HG03135 (cell line): ENCODE data around the gene AOPEP.

Source experiments
- ATAC-seq: cut with Tn5 transposase; IDR thresholded peaks from one replicate; pipeline ENCODE4 v1.9.1; 2021; ENCODE audit warnings: mild to moderate bottlenecking, moderate library complexity; ENCODE audit not compliant: unreplicated experiment

AOPEP gene

DNA sequence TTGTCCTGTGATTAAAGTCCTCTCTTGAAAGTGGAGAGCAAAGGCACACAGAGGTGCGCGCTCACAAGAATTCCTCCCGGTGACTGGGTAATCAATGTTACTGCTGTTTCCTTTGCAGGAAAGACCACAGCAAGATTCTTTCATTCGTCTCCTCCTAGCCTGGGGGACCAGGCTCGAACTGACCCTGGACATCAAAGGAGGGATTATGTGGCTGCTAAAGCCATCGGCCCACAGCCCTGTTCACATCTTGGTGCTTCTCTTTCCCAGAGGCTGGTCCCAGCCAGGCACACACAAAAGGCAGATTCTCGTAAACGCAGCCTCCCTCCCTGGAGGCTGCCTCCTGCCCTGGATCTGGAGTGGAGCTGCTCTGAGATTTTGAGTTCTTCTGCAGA, 360.1 kb downstream of the AOPEP start:
- no peak for ATAC-seq

DNA sequence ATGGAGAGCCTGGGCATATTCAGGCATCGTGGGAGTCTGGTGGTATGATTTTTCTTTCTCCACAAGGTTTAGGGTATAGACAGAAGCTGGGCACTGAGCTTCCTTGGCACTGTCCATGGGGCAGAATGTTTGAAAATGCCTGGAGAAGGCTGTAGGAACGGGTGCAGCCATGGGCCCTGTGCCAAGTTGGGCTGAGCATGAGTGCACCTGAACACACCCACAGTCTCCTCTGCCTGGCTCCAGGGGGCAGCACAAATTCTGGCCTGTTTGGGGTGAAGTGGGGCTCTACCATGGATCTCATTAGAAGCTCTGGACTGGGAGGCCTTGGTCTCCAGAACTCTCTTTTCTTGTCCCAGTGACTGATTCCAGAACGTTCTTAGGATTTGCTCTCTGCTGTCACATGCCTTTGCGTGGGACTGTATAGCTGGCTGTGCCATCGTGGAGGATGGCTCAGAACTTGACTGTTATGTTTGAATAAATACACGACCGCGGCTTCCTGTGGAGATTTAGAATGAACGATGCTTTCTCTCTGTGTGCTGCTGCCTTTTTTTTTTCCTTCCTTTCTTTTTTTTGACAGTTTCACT, 361.3 kb downstream of the AOPEP start:
- ATAC-seq, result no peak

DNA sequence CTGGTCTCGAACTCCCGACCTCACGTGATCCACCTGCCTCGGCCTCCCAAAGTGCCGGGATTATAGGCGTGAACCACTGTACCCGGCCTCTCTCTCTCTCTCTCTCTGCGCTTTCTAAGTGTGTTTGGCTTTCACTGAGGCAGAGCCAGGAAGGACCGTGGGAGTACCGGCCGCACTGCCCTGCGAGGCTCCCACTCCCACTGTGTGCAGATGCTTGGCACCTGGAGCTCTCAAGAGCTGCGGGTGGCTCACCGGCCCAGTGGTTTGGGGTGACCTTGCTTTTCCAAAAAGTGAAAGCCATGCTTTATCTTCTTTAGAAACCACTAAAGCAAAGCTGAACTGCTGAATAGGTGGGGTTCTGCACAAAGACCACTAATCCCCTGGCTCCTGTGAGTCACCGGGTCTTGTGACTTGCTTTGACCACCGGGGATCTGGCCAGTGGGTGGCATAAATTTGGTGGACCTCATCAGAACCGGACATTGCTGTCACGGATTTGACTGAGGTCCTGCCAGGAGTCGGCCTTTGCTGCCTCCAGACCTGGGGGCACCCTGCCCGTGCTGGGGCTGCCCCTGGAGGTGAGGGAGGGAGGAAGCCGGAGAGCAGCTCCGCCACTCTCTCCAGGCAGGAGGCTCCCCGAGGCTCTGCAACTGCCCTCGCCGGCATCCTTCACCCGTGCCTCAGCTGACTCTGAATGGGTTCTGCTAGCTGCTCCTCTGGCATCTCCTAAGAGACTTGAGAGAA, 362.1 kb downstream of the AOPEP start:
- ATAC-seq, result no peak

DNA sequence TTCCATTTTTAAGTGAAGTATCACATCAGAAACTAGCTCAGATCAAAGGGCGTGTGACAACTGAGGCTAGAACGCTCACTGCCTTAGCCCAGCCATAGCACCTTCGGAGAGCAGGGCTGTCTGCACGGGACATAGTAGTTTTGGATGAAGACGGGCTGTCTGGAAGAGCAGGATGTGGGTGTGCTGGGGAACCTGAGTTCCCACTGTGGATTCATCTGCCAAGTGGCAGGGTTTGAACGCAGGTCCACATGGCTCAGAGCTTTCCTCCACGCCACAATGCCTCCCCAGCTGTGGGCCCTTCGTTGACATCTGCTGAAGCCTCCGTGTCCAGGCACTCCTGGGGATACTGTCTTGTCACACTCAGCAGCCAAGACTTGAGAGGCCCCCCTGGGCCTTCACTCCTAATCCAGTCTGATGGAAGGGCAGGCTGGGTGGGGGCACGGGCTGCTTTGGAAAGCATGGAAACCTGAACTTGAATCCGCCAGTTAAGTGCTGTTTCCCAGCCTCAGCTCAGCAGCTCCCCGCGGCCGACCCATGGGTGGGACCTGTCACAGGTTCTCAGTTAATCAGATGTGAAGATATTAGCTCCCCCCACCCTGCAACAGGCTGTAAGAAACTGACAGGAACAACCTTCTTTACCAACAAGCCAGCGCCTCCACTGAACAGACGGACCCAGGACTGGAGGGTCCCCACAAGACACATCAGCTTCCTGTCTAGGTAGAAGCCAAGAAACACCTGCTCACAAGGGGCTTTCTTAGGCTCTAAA, 362.9 kb downstream of the AOPEP start:
- no peak for ATAC-seq

DNA sequence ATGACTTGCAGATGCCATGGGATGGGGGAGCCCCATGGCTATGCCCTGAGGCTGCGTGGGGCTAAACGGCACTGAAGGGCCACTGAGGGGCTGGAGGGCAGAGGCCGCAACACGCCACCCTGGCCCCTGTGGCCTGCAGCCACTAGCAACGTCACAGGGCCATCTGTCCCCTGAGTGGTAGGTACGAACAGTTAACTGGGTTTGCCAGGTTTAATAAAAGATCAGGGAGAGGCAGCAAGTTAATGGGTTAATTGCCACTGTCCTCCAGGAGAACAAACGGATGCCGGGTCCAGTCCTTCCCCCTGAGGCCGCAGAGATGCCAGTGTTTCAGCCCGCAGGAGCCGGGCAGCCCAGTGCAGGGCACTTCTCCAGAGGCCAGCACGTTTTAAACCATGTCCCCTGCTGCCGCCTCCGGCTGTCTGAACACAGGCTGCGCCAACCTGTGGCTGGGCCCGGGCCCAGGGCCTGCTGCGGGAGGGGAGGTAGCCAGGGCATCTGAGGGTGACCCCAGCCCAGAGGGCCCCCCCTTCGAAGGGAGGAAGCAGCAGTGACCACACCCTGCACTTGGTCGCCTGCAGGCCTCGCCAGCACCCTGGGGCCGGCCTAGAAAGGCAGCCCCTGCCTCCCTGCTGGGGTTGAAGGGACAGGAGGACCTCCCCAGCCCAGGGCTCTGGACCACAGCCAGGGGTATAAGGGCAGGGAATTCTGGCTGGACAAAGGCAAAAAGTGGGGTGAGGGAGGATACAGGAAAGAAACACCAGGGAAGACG, 363.7 kb downstream of the AOPEP start:
- ATAC-seq, result no peak

DNA sequence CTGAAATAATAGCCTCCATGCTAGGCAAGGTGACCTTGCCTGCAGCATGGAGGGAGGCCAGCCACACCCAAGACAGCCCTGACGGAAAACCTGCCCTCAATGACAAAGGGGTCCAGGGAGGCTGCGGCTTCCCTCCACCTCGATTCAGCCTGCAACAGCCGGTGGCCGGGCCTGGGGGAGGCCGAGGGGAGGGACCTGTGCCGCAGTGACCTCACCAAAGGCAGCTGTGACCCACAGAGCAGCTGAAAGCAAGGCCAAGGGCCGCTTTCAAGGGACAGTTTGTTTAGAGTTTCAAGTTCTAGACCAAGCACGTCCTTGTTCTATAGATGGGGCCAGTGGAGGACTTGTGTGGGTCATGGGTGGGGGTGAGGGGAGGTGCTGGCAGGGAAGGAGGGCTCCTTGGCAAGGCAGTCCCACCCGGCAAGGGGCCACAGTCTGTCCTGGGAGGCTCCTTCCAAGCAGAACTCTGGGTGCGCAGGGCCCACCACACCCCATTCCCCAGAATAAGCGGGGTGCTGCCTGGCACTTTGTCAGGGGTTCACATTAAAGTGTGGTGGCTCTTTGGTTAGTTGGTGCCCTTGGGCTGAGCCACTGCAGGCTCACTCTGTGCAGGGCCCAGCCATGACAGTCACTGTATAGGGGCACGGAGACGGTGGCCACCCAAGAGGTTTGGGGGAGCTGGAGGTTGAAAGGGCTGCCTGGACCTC, 364.5 kb downstream of the AOPEP start:
- no peak for ATAC-seq

DNA sequence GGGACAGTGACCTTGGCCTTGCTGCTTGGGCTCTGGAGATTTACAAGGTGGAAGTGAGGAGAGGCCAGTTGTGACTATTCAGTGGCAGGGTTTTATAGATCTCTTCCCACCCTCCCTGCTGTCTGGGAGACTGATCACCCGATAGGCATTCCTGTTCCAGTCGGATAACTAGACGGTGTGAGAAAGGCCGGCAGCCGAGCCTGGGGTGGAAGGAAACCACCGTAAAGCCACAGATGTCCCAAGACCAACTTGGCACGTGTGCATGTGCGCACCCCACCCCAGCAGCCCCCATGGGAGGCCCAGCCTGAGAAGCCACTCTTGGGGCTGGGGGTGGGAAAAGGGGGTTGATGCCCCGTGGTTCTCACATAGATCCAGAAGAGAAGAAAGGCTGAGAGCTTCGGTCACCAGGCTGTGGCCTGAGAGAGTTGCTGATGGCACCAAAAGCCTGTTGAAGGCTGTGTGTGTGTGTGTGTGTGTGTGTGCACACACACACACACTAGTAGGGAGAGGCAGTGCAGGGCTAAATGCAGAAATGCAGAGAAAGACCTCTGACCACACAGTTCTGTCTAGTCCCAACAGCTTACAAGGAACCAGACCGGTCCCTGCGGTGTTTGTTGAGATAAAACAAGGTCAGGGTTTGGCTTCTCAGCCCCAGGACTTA, 365.2 kb downstream of the AOPEP start:
- ATAC-seq, result no peak

DNA sequence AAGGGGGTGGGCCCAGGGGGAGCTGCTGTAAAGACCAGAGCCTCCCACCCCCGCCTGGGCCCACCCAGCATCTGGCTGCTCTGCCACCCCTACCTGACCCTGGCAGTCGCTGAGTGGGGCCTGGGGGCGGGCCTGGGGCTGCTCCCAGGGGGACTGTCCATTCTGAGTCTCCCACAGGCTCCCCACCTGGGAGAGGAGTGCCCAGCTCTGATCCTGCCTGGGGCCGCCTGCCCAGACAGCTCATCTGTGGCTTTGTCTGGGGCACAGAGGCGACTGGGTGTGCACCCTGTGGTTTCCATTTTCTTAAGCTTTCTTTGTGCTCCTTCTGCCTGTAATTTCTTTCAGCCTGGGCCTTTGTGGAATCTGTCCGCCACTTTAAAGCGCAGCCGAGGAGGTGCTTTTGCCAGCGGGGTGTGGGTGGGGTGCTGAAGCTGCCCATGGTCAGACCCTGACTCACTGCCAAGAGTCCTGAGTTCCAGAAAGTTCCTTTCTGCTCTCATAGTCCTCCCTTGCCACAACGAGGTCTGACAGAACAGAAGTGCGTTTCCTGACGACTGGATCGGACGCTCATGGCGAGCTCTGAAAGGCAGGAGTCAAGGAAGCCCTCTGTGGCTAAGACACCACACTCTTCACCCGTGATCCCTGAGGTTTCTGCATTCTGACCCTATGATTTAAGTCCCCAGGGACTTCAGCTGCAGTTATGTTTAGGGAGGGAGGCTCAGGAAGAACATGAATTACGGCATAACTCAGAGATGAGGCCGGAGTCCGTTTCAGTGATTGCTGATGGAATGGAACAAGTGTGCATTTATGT, 366.0 kb downstream of the AOPEP start:
- ATAC-seq, result no peak

DNA sequence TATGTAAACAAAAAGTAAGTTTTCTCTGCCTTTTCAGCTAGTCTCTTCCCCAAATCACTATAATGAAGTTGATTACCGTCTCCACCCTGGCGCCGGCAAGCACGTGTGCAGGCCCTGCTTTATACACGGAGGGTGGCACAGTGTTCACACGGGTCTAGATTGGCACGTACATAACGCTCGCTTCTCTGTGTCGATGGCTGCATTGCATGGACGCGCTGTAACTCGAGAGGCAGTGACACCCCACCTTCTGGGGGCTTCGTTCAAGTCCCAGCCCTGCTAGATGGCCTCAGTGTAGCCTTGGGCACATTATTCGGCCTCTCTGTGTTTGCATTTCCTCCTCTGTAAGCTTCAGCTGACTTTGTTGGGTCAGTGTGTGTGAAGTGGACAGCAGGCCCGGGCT, 367.1 kb downstream of the AOPEP start:
- ATAC-seq, result no peak

DNA sequence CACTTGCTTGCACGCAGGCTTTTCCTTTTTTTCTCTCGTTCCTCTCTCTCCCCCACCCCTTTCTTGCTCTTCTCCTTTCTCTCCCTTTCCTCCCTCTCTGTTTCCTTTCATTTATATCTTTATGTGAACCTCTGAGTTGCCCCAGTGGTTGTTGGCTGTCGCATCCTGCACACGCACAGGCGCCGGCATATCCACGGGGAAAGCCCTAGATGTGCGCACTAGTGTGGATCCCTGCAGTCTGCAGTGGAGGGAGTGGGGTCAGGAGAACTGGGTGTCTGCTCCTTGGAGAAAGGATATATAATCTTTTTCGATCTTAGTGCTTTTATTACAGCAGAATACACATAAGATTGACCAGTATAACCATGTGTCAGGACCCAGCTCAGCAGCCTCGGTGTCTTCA, 367.5 kb downstream of the AOPEP start:
- no peak for ATAC-seq

DNA sequence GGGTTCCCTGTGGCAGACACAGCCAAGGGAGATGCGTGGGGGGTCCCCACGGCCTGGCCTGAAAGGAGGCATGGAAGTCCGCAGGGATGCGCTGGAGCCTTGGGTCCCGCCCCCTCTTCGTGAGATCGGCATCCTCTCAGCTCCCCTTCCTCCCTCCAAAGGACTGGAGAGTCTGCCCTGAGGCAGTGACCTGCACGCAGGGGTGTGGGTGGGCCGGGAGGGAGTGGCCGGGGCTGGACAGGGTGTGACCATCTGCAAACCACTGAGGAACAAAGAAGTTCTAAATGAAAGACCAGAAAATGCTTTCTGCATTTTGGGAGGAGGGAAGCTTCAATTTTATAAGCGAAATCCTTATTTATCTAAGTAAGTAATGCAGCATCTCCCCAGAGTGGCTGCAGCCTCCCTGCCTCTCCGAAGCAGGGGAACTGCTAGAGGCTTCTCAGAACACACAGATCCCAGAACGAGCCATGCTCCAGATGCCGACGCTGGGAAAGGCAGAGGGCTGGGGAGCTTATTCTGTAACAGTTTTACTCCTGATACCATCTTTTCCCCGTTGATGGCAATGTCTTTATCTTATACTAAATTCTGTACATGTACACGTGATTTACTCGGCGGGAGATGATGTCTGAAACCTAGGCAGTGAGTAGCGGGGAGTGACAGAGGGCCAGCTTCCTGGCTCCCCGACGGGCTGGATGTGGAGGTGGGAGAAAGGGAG, 369.3 kb downstream of the AOPEP start:
- ATAC-seq, result no peak

DNA sequence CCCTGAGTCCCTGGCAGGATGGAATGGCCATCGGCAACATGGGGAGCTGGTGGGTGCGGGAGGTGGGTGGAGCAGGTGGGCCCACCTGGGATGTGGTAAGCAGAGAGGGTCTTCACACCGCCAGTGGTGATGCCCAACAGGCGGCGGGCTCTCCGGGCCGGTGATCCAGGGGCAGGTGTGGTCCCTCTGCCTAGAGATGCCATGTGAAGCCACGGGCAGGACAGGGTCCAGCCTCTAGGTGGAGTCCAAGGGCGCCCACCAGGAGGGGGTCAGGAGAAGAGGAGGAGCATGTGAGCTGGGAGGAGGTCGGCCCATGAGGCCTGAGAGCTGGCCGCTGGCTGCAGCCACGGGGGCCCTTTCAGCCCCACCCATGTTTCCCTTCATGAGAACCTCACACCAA, 369.9 kb downstream of the AOPEP start:
- no peak for ATAC-seq

DNA sequence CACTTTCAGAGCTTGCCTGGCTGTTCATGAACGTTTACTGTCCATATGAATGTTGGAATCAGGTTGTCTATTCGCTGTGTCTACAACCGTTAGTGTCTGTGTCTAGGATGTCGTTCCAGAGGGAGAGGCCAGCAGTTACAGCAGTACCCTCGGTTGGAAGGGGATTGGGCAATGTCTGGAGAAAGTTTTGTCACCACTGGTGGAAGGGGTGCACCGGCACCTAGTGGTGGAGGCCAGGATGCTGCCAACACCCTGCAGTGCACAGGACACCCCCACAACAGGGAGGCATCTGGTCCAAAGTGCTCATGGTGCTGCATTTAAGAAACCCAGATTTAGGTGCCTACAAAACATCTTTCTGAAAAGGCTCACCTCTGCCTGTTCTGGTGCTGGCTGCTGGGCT, 370.3 kb downstream of the AOPEP start:
- ATAC-seq, result no peak

DNA sequence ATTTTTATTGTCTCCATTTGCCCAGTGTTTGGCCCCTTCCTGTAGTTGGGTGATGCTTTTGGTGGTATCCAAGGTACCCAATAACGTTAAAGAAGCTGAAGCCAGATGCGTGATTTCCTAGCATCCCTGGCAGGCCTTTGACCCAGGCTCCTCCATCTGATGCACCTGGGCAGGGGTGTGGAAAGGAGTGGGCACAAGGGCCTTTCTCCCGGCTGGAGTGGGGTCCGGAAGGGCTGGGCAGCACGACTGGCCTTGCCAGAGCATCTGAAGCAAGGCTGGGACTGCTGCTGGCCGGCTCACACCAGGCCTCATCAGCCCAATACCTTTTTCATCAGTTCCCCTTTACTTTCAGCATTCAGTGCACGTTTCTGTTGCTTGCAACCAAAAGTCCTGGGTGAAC, 370.8 kb downstream of the AOPEP start:
- ATAC-seq, result no peak

DNA sequence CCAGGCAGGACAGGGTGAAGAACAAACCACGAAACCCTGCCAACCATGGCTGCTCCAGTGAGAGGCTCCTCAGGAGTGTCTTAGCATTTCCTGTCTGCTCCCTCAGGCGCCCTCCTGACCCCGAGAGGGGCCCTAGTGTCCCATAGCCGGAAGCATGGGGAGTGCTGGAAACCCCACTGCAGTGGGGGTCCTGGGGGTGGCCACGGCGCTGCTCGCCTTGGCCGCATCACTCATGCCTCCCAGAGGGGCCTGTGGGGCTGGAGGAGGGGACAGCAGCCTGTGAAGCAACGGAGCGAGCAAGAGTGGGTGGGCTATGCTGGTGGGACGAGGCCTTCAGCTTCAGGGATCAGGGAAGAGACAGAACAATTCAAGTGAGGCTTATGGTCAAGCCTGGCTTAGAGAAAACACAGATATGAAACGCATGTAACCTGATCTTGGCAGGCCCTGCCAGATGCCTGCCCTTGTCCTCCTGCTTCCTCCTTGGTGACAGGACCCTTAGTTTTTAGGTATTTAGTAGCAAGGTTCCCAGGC, 372.0 kb downstream of the AOPEP start:
- no peak for ATAC-seq

DNA sequence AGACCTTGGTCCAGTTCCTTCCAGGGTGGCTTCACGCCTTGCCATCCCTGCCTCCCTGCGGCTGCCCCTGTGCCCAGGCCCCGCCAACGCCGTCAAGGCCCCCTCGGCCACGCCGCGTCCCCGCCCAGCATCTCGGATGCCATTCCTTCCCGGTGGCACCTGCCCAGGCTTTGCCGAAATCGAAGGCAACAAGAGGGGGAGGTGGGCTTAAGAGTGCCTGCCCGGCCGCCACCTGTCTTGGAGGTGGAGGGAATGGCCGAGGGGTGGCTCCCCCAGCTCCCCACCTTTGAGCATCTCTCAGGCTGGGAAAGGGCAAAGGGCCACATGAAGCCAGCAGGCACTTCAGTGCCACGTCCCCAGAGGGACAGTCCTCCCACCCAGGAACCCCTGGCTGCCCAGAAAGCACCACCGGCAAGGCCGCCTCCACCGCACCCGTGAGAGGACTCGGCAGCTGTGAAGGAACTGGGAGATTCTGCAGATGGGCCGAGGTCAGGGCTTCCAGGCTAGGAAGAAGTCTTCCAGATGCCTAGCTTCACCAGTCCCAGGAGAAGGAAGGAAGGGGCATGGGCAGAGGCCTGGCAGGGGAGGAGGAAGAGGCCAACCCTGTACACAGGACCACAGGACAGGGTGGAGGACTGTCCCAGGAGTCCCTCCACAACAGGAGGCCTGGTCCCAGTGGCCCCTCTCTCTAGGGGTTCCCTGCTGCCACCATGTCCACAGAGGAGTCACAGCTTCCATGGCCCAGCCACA, 373.0 kb downstream of the AOPEP start:
- no peak for ATAC-seq

DNA sequence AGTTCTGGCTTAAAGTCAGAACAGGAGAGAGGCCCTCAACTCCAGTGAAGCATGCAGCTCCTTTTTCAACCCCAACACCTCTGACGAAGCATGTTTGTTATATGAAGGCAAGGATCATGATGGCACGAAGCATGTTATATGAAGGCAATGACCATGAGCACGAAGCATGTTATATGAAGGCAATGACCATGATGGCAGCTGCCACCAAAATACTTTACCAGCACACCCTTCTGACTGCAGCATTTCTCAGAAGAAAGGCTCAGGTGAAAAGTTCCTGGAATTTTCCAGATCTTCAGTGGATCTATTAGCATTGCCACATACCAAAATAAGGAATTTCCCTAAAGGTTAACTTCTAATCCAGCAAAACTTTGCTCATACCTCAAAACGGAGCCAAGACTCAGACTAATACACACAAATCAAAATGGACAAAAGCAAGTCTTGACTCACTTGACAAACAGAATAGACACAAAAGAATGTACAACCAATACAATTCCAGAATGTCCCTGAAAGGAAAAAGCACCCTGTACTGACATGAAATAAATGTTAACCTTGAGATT, 373.6 kb downstream of the AOPEP start:
- no peak for ATAC-seq

DNA sequence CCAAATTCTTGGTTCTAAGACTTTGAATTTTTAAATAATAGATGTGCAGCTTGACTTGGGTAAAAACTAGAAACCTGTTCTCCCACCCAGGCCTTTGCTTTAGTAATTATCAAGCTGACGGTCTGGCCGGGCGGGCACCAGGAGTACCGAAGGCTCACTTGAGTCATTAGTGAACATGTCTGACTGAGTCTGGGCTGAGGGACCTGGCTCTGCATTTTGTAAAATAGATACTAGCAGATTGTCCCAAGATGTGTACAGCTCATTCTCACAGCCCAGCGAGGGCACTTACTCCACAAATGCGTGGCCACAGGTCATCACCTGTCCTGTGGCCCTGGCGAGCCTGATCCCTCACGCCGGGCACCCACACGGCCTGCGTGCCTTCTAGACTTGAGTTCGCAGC, 374.8 kb downstream of the AOPEP start:
- no peak for ATAC-seq
